ENCODE data around the gene PRKD1.

The PRKD1 gene

DNA sequence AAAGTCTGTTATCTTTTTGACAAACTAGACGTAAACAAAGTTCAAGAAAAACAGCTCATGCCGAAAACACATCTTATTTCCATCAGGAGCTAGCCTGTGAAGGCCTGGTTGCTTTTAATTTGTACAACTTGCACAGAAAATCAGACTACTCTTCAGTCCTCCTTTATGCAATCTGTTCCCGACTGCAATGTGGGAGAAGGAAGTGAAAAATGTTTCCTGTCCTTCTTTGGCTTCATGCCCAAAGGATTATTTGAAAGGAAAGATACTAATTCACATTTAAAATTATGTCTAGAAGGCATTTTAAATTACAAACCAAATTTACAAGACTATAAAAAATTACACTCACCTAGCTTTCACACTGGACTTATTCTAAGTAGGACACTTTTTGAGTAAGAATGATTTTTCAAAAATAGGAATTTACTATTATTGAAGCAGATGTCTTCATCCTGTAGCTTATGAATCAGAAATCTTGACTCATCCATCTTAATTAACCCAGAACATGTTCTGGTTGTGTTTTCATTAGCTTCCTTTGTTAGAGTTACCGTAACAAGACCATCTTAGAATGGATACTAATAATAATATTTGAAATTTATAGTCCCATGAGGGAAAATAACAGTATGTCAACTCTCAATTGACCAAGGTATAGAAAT, 272.6 kb downstream of the PRKD1 start:
- peaks cover 3 to 5% of the 10 kb centered on the region in 2 donors for H3K9me3 Mint-ChIP-seq
- no peak overlapping the region for H3K4me3 Mint-ChIP-seq
- no peaks in the 10 kb centered on the region for H3K27me3 Mint-ChIP-seq
- H3K4me1 Mint-ChIP-seq, result no peaks in the 10 kb centered on the region
- peaks cover 0 to 3% of the 10 kb centered on the region in 2 donors for H3K36me3 Mint-ChIP-seq
- ATAC-seq (replicated peaks), result no peak
- DNase-seq, result no peak
- H3K27ac Mint-ChIP-seq, result no peak overlapping the region

DNA sequence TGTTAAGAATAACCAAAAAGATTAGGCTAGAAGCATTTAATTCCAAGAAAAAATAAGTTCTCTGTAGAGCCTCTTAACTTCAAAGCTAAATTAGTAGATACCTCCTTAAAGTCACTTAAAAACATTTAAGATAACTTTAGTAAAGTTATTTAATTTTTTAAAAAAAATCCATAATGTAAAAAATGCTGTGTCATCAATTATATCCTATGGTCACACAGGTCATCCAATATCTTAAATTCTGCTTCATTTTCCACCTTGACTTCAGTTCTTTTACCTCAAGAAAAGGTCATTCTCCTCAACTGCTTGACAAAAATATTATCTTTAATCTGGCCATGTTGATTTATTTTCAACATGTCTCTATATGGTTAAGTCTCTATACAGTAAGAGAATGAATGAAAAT, 274.3 kb downstream of the PRKD1 start:
- Mint-ChIP-seq H3K4me3 (no peak overlapping the region), H3K4me1 (no peaks in the 10 kb centered on the region), H3K9me3 (peaks cover 11 to 12% of the 10 kb centered on the region in 2 donors), H3K27ac (no peak overlapping the region), H3K27me3 (no peaks in the 10 kb centered on the region), H3K36me3 (peaks cover 0 to 7% of the 10 kb centered on the region in 2 donors)
- no peak for DNase-seq
- no peak for ATAC-seq (replicated peaks)

DNA sequence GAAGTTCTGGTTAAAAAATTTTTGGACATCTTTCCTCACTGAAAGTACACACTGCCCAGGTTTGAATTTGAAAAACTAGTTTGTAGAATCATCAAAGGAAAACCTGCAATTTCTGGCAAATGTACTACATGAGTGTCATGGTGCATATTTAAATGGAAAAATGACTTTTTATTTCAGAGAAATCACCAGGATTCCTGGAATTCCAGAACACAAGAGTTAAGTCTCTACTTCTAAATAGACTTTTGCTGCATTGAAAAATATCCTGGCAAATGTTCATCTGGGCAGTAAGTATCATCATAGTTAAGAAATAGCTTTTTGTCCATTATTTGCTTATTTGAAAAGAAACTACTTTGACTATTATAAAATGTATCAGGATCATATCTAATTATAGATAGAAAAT, 275.1 kb downstream of the PRKD1 start:
- Mint-ChIP-seq H3K36me3 (peaks cover 0 to 12% of the 10 kb centered on the region in 2 donors), H3K27me3 (no peaks in the 10 kb centered on the region), H3K4me1 (no peaks in the 10 kb centered on the region), H3K27ac (no peak overlapping the region), H3K9me3 (peaks cover 13 to 15% of the 10 kb centered on the region in 2 donors), H3K4me3 (no peak overlapping the region)
- ATAC-seq (replicated peaks) (no peak), DNase-seq (no peak)

DNA sequence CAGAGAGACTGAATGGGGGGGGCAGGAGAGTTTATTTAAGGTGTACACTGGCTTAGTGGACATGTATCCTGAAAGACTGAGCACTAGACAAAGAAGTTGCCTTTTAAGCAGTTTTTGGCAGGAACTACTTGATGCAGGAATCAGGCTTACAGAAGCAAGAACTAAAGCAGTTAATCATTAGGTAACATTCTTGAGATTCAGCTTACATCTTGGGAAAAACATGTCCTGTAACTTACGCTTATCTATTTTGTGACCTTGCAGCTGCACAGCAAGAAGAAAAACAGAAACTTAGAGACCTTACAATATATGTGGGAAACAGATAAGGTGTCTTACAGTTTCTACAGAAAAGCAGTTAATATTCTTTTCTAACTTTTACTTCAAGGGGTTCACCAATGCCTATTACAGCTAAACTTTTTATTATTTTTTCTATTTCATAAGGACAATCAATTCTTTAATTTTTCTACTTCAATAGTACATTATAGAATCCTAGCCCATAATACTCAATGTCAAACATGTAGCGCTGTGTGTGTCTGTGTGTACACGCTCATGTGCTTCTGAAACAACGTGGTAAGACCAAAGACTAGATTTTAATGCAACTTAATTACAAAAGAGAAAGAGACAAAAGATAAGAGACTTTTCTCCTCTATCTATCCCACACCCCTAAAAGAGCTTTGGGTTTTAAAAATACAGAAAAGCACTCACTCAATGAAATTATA, 276.9 kb downstream of the PRKD1 start:
- no peaks in the 10 kb centered on the region for H3K27me3 Mint-ChIP-seq
- ATAC-seq (replicated peaks), result no peak
- H3K9me3 Mint-ChIP-seq, result peaks cover 16 to 17% of the 10 kb centered on the region in 2 donors
- no peaks in the 10 kb centered on the region for H3K4me1 Mint-ChIP-seq
- H3K36me3 Mint-ChIP-seq, result peaks cover 0 to 12% of the 10 kb centered on the region in 2 donors
- no peak overlapping the region for H3K4me3 Mint-ChIP-seq
- DNase-seq, result no peak
- no peak overlapping the region for H3K27ac Mint-ChIP-seq

DNA sequence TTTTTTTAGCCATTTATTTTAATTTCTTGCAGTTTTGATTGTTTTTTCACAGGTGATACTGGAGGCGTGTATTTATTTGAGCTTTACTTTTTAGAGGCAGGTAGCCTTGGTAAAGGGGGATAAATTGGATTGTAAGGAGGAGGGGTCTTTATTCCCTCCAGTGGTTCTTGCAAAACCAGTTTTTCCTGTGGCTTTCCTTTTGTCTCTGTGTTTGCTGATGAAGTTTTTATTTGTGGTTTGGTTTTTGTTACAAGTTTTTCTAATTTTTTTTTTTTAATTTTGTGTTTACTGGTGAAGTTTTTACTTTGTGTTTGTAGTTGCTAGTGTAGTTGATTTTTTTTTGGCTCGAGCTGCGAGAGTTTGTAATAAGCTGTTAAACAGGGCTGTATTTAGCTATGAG, 278.5 kb downstream of the PRKD1 start:
- Mint-ChIP-seq H3K27me3 (no peaks in the 10 kb centered on the region), H3K9me3 (peaks cover 17 to 18% of the 10 kb centered on the region in 2 donors), H3K4me1 (no peaks in the 10 kb centered on the region), H3K27ac (no peak overlapping the region), H3K36me3 (peaks cover 0 to 12% of the 10 kb centered on the region in 2 donors), H3K4me3 (no peak overlapping the region)
- DNase-seq, result no peak
- no peak for ATAC-seq (replicated peaks)

DNA sequence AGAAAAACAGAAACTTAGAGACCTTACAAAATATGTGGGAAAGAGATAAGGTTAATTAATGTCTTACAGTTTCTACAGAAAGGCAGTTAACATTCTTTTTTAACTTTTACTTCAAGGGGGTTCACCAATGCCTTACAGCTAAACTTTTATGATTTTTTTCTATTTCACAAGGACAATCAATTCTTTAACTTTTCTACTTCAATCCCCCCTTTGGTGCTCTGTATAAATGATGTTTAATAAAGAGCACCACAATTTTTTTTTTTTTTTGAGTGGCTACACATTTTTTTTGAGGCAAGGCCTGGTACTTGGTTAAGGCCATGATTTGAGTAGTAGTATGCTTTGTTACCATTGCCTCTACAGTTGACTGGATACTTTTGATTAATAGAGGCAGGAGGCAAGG, 279.6 kb downstream of the PRKD1 start:
- DNase-seq (no peak), ATAC-seq (replicated peaks) (no peak)
- Mint-ChIP-seq H3K27ac (no peak overlapping the region), H3K9me3 (peaks cover 17 to 18% of the 10 kb centered on the region in 2 donors), H3K4me1 (no peaks in the 10 kb centered on the region), H3K27me3 (no peaks in the 10 kb centered on the region), H3K4me3 (no peak overlapping the region), H3K36me3 (peaks cover 0 to 12% of the 10 kb centered on the region in 2 donors)

DNA sequence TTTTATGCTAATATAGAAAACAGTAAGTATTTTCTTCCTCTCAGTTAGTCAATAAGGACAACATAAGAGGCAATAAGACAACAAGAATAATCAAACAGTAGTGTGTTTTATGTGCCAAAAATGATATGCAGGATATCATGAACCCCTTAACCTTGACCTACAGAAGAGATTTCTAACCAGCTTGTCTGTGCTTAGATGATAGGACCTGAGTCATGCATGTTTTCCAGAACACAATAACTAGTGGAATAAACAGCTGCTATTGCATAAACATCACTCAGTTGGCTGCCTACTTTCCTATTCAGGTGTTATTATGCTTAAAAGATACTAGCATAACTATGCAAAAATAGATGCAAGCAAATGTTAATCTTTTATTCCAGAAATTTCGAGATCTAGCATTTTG, 282.5 kb downstream of the PRKD1 start:
- H3K4me3 Mint-ChIP-seq, result no peak overlapping the region
- peaks cover 0 to 11% of the 10 kb centered on the region in 2 donors for H3K36me3 Mint-ChIP-seq
- no peak for ATAC-seq (replicated peaks)
- DNase-seq, result no peak
- no peak overlapping the region for H3K27ac Mint-ChIP-seq
- peaks cover 14 to 15% of the 10 kb centered on the region in 2 donors for H3K9me3 Mint-ChIP-seq
- no peaks in the 10 kb centered on the region for H3K27me3 Mint-ChIP-seq
- no peaks in the 10 kb centered on the region for H3K4me1 Mint-ChIP-seq

DNA sequence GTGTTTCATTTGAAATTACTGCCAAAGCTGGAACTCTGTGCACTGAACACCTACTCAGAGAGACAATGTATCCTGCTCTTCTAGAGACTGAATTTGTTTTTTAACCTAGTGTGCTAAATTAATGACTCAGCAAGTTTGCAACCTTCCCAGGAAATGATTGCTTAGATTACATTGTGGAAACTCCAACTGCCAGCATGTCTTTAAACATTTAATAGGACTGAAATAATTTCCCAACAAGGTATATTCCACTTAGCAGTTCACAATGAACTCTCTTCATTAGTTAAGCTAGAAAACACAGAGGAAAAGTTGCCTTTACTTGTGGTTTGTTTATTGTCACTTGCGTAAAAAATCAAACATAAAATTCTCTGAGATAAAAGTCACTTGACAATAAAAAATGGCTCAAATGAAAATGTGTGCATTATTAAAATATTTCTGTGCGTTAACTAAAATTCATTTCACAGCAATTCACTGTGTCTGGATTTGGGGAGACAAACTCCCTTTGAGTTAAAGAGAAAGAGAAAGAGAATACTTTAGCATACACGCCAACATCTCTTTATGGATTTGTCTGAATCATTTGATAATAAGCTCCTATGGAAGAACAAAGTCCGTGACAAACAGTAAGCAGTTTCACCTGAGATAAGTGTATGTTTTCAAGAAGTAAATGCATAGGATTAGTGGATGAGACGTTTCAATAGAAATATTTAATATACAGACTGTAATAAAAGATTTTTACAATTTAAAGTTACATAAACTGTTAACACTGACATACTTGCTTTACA, 284.0 kb downstream of the PRKD1 start:
- peaks cover 6 to 7% of the 10 kb centered on the region in 2 donors for H3K9me3 Mint-ChIP-seq
- no peak overlapping the region for H3K27ac Mint-ChIP-seq
- no peaks in the 10 kb centered on the region for H3K4me1 Mint-ChIP-seq
- peaks cover 0 to 5% of the 10 kb centered on the region in 2 donors for H3K36me3 Mint-ChIP-seq
- ATAC-seq (replicated peaks) (no peak), DNase-seq (no peak)
- H3K27me3 Mint-ChIP-seq, result no peaks in the 10 kb centered on the region
- no peak overlapping the region for H3K4me3 Mint-ChIP-seq

DNA sequence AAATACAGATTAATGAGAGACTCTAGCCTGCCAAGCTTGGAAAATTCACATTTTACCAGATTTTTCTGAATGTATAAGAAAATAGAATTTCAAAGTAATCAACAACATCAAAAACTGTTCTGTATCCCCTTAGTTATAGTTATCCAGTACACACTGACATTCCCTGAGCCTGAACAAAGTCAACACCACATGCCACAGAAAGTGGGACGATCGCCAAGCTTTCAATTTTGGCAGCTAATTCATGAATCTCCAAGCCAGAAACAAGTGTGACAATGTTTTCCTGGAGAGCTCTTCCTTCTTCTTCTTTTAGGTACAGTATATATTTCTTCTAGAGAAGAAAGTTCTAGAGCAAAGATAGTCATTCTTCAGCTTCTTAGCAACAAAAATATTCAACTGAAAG, 290.2 kb downstream of the PRKD1 start:
- Mint-ChIP-seq H3K36me3 (no peaks in the 10 kb centered on the region), H3K4me1 (no peaks in the 10 kb centered on the region), H3K27ac (no peak overlapping the region), H3K9me3 (peaks cover 0 to 3% of the 10 kb centered on the region in 2 donors), H3K27me3 (no peaks in the 10 kb centered on the region), H3K4me3 (no peak overlapping the region)
- ATAC-seq (replicated peaks) (no peak), DNase-seq (no peak)

DNA sequence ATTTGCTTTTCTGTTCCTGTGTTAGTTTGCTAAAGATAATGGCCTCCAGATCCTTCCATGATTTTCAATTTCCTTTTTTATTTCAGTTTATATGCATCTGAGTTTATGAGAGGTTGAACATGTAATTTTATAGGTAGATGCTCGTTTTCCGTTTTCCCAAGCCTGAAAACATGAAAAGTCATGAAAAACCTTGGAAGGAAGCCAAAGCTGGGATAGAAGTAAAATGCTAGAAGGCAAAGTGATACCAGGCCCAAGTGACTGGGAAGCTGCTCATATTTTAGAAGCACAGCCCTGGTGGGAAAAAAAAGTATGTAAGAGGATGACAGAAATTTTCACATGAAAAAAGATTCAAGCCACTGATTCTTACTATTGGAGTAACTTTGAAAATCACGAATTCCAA, 290.8 kb downstream of the PRKD1 start:
- no peak for DNase-seq
- Mint-ChIP-seq H3K27ac (no peak overlapping the region), H3K9me3 (peaks cover 0 to 3% of the 10 kb centered on the region in 2 donors), H3K4me1 (no peaks in the 10 kb centered on the region), H3K27me3 (no peaks in the 10 kb centered on the region), H3K4me3 (no peak overlapping the region), H3K36me3 (no peaks in the 10 kb centered on the region)
- no peak for ATAC-seq (replicated peaks)

DNA sequence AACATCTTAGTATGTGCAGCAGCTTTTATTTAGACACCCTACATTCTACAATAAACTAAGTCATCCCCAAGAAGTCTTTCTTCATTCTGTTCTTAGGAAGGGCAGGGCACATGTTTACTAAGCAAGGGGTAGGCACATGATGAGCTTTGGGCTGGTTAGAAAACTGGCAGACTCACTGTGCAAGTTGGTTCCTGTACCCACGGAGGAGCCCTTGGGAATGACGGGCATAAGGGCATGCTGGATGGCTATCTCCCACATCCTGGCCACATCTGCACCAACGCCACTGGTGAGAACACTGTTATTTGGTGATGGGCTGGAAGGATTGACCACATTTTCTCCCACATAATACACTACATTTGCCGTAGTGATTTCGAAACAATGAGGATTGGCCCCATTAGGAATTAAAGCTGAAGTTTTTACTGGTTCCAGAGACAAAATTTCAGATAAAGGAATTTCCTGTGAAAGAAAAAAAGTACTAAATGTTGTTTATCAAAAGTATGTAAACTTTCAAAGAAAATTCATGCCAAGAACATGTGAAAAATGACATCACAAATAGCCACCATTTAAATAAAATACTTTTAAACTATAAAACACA, 297.0 kb downstream of the PRKD1 start:
- DNase-seq (no peak), ATAC-seq (replicated peaks) (no peak)
- H3K4me1 Mint-ChIP-seq, result no peaks in the 10 kb centered on the region
- no peaks in the 10 kb centered on the region for H3K36me3 Mint-ChIP-seq
- no peaks in the 10 kb centered on the region for H3K27me3 Mint-ChIP-seq
- no peak overlapping the region for H3K4me3 Mint-ChIP-seq
- H3K27ac Mint-ChIP-seq, result no peak overlapping the region
- peaks cover 0 to 2% of the 10 kb centered on the region in 2 donors for H3K9me3 Mint-ChIP-seq

DNA sequence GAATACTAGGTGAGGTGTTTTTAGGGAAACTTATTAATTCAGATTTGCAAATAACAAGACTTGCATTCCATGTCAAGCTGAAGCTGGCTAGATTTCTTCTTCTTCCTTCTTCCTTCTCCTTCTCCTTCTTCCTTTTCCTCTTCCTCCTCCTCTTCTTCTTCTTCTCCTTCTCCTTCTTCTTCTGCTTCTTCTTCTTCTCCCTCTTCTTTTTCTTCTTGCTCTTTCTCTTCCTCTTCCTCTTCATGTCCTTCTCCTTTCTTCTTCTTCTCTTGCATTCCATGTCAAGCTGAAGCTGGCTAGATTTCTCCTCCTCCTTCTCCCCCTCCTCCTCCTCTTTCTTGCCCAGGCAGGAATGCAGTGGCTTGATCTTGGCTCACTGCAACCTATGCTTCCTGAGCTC, 297.8 kb downstream of the PRKD1 start:
- Mint-ChIP-seq H3K27ac (no peak overlapping the region), H3K36me3 (no peaks in the 10 kb centered on the region), H3K4me1 (no peaks in the 10 kb centered on the region), H3K4me3 (no peak overlapping the region), H3K27me3 (no peaks in the 10 kb centered on the region), H3K9me3 (peaks cover 0 to 2% of the 10 kb centered on the region in 2 donors)
- DNase-seq (no peak), ATAC-seq (replicated peaks) (no peak)

DNA sequence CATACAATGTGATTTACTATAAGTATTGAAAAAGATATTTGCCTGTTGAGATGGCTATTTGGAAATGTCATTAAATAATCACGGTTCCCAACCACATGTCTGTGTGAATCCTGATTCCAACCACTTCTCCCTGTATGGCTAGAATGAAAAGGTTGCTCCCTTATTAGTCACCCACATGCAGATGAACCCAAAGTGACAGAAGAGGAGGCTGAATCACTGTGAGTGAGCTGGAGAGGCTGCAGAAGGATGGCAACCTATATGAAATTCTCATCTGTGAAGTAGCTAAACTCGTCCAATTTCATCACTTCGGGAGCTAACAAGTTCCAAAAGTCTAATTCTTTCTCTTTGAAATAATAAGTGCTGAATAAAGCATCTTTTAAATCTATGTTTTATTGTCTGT, 300.5 kb downstream of the PRKD1 start:
- H3K36me3 Mint-ChIP-seq, result no peaks in the 10 kb centered on the region
- no peak for ATAC-seq (replicated peaks)
- H3K4me1 Mint-ChIP-seq, result no peaks in the 10 kb centered on the region
- H3K4me3 Mint-ChIP-seq, result no peak overlapping the region
- H3K9me3 Mint-ChIP-seq, result peaks cover 0 to 2% of the 10 kb centered on the region in 2 donors
- no peak for DNase-seq
- no peak overlapping the region for H3K27ac Mint-ChIP-seq
- no peaks in the 10 kb centered on the region for H3K27me3 Mint-ChIP-seq

DNA sequence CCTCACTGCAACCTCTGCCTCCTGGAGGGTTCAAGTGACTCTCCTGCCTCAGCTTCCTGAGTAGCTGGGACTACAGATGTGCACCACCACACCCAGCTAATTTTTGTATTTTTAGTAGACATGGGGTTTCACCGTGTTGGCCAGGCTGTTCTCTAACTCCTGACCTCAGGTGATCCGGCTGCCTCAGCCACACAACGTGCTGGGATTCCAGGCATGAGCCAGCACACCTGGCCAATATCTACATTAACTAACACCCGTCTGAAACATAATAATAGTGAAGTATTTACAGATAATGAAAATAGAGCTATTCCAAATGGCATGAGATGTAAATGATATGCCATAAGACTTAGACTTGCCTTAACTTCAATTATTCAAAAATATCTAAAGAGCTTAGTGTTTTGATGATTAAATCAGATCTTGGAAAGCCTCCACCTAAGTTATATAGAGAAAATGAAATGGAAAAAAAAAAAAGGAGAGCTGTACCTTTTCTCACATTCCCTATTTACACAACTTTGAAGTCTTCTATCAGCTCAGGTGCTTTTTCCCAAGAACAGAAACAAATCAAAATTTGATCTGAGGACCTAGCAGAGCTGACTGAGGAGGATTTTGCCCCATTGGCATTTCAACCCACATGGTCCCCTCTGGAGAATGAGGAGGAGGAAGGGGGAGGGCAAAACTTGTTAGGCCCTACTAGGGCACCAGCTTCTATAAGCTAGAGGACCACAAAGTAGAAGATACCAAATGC, 309.2 kb downstream of the PRKD1 start:
- ATAC-seq (replicated peaks), result no peak
- Mint-ChIP-seq H3K9me3 (peaks cover 6% of the 10 kb centered on the region in 2 donors), H3K4me3 (no peak overlapping the region), H3K36me3 (no peaks in the 10 kb centered on the region), H3K4me1 (no peaks in the 10 kb centered on the region), H3K27ac (no peak overlapping the region), H3K27me3 (no peaks in the 10 kb centered on the region)
- DNase-seq, result no peak
